HepG2 (cell line): ENCODE data around the gene PRR4. TPM values are rescaled to one million over a fixed set of nuclear protein-coding genes. Genes with fewer than 3 reads are reported as not detected.

Source experiments
- ARNTL ChIP-seq: sonication (generic); formaldehyde crosslinking; IDR thresholded peaks from 2 replicates; pipeline ENCODE4 v1.4.0; 2020; ENCODE audit warnings: mild to moderate bottlenecking, missing genetic modification reagents
- BCL6 ChIP-seq: IDR thresholded peaks from 2 replicates; pipeline ENCODE4 v1.6.1; 2016; ENCODE audit warnings: missing genetic modification reagents, missing compliant biosample characterization
- FOXK2 ChIP-seq: fragments of 450-650 bp; IDR thresholded peaks from 2 replicates; pipeline ENCODE4 v1.6.1; 2016
- LRRFIP1 ChIP-seq: sonication (generic); formaldehyde crosslinking; conservative IDR thresholded peaks from 2 replicates; pipeline ENCODE4 v1.4.0; 2020; ENCODE audit warnings: missing genetic modification reagents
- MYNN ChIP-seq: sonication (generic); formaldehyde crosslinking; IDR thresholded peaks from 2 replicates; pipeline ENCODE4 v1.4.0; 2020; ENCODE audit warnings: mild to moderate bottlenecking, low read depth, missing genetic modification reagents
- RBM22 ChIP-seq: fragments of 200-400 bp; formaldehyde crosslinking; optimal IDR thresholded peaks from 2 replicates; pipeline ENCODE3; 2017; ENCODE audit warnings: mild to moderate bottlenecking, low read length, moderate library complexity
- RNF219 ChIP-seq: sonication (generic); formaldehyde crosslinking; IDR thresholded peaks from 2 replicates; pipeline ENCODE4 v1.5.0; 2020; ENCODE audit warnings: mild to moderate bottlenecking, missing genetic modification reagents
- SMARCE1 ChIP-seq: fragments of 450-650 bp; IDR thresholded peaks from 2 replicates; pipeline ENCODE4 v1.6.1; 2017; ENCODE audit warnings: borderline replicate concordance
- ZBTB39 ChIP-seq: sonication (generic); formaldehyde crosslinking; IDR thresholded peaks from 2 replicates; pipeline ENCODE4 v1.5.0; 2020; ENCODE audit warnings: missing genetic modification reagents
- ZNF20 ChIP-seq: sonication (generic); formaldehyde crosslinking; IDR thresholded peaks from 2 replicates; pipeline ENCODE4 v1.4.0; 2020; ENCODE audit warnings: mild to moderate bottlenecking, moderate library complexity, missing genetic modification reagents
- ZNF276 ChIP-seq: sonication (generic); formaldehyde crosslinking; IDR thresholded peaks from 2 replicates; pipeline ENCODE4 v1.4.0; 2020; ENCODE audit warnings: mild to moderate bottlenecking, low read depth, missing genetic modification reagents
- ZNF670 ChIP-seq: sonication (generic); formaldehyde crosslinking; IDR thresholded peaks from 2 replicates; pipeline ENCODE4 v1.8.0; 2022; ENCODE audit warnings: mild to moderate bottlenecking, missing genetic modification reagents, borderline replicate concordance
- polyA plus RNA-seq, 8 experiments: library from polyadenylated mRNA; depleted of rRNA in 3 of 8; stranded (reverse) in 7 of 8; unstranded in 1 of 8; fragments of >200 nt; fragmentation: Illumina TruSeq in 4 of 8; extraction: Trizol in 4 of 8; gene quantifications; 2 replicates each; pipeline versions ENCODE4 v1.2.1 to v1.2.3, GENCODE V29; 2011 to 2016; ENCODE audit warnings: low read depth in 4 of 8, missing spikeins in 1 of 8, mixed read lengths in 1 of 8; ENCODE audit not compliant: insufficient read depth in 1 of 8
- total RNA-seq, 5 experiments: library from RNA; depleted of rRNA; stranded (reverse); fragments of >200 nt; fragmentation: Illumina TruSeq; extraction: Trizol; gene quantifications; 2 replicates each; pipeline ENCODE4 v1.2.3, GENCODE V29; 2016; ENCODE audit warnings: low read depth in 1 of 5
- TF ChIP-seq, protein P1 (sequence below): sonication (generic); formaldehyde crosslinking; IDR thresholded peaks from 2 replicates; pipeline ENCODE4 v1.4.0; 2020; ENCODE audit warnings: low read depth, mild to moderate bottlenecking, missing genetic modification reagents
- TF ChIP-seq, protein P2 (sequence below): sonication (generic); formaldehyde crosslinking; IDR thresholded peaks from 2 replicates; pipeline ENCODE4 v1.5.1; 2020; ENCODE audit warnings: mild to moderate bottlenecking, missing genetic modification reagents, borderline replicate concordance

PRR4 gene
- total and polyA plus RNA-seq, 2 of the 13 experiments (the other 11 are each of a cell fraction or from before 2014, with no cell fraction given), result 2.3 to 5.4 TPM

DNA sequence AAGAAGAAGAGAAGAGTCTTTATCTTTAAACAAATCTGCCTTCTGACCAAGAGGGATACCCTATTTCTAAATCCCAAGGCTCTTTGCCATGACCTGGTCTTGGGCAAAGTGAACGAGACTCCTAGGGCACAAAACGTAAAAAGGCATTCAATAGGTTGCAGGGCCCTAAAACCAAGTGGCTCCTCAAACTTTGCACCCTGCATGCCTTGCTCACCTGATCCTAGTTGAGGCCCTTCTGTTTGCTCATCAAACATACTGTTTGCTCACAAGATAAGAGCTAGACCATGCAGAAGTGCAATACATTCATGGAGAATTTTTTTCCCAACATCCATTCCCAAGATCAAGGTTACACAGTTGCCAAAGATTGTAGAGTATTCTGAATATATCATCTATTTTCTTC, 42.7 kb upstream of the PRR4 start (continued):
- TF ChIP-seq LRRFIP1 (CRISPR knock-in tag) (no peak), BCL6 (CRISPR knock-in tag) (peak; percentile 97), SMARCE1 (no peak), FOXK2 (no peak), ARNTL (CRISPR knock-in tag) (peak; percentile 80), RNF219 (CRISPR knock-in tag) (0 out of 2 replicates have a peak, but pooled peaks have one; percentile 63), ZNF670 (CRISPR knock-in tag) (no peak), RBM22 (no peak), ZNF20 (CRISPR knock-in tag) (no peak), ZNF276 (CRISPR knock-in tag) (no peak), MYNN (no peak), ZBTB39 (CRISPR knock-in tag) (peak; percentile 72; the same call in 1 of the 2 replicates)
- TF ChIP-seq, protein P1, sequence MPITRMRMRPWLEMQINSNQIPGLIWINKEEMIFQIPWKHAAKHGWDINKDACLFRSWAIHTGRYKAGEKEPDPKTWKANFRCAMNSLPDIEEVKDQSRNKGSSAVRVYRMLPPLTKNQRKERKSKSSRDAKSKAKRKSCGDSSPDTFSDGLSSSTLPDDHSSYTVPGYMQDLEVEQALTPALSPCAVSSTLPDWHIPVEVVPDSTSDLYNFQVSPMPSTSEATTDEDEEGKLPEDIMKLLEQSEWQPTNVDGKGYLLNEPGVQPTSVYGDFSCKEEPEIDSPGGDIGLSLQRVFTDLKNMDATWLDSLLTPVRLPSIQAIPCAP (CRISPR knock-in tag), result no peak
- TF ChIP-seq, protein P2, sequence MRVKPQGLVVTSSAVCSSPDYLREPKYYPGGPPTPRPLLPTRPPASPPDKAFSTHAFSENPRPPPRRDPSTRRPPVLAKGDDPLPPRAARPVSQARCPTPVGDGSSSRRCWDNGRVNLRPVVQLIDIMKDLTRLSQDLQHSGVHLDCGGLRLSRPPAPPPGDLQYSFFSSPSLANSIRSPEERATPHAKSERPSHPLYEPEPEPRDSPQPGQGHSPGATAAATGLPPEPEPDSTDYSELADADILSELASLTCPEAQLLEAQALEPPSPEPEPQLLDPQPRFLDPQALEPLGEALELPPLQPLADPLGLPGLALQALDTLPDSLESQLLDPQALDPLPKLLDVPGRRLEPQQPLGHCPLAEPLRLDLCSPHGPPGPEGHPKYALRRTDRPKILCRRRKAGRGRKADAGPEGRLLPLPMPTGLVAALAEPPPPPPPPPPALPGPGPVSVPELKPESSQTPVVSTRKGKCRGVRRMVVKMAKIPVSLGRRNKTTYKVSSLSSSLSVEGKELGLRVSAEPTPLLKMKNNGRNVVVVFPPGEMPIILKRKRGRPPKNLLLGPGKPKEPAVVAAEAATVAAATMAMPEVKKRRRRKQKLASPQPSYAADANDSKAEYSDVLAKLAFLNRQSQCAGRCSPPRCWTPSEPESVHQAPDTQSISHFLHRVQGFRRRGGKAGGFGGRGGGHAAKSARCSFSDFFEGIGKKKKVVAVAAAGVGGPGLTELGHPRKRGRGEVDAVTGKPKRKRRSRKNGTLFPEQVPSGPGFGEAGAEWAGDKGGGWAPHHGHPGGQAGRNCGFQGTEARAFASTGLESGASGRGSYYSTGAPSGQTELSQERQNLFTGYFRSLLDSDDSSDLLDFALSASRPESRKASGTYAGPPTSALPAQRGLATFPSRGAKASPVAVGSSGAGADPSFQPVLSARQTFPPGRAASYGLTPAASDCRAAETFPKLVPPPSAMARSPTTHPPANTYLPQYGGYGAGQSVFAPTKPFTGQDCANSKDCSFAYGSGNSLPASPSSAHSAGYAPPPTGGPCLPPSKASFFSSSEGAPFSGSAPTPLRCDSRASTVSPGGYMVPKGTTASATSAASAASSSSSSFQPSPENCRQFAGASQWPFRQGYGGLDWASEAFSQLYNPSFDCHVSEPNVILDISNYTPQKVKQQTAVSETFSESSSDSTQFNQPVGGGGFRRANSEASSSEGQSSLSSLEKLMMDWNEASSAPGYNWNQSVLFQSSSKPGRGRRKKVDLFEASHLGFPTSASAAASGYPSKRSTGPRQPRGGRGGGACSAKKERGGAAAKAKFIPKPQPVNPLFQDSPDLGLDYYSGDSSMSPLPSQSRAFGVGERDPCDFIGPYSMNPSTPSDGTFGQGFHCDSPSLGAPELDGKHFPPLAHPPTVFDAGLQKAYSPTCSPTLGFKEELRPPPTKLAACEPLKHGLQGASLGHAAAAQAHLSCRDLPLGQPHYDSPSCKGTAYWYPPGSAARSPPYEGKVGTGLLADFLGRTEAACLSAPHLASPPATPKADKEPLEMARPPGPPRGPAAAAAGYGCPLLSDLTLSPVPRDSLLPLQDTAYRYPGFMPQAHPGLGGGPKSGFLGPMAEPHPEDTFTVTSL (CRISPR knock-in tag), result peak; percentile 100
